Hypothalamus (tissue), 51 donors: ENCODE results near the gene ERP29.
"Not testable (repeated sequence)": the region's sequence is repeated elsewhere in the genome, so short reads cannot be mapped to it uniquely, and the experiment has no call there.

ENCODE experiments used
- DNase-seq, 51 donors: peaks; one replicate each; lab custom pipeline; 2025; lab: John Stamatoyannopoulos, UW

Gene ERP29

GRCh38 chr12:112012775-112013600 lies at the start of gene ERP29, which contains the start of gene TMEM116:
TSS of gene ERP29 (plus strand) at chr12:112013426. CDS start at chr12:112013466, 40 bp downstream.
TSS of gene TMEM116 (minus strand) at chr12:112013165. CDS start at chr12:112005270, 7,895 bp downstream.
- peak; percentile 94 to 100 (median 98) for DNase-seq

GRCh38 chr12:111964935-111965334 lies 48.3 kb upstream of the ERP29 start:
- no peak for DNase-seq

GRCh38 chr12:111971800-111972199 lies 41.4 kb upstream of the ERP29 start:
- DNase-seq = no peak

- DNase-seq = no peak
Observed at GRCh38 chr12:111975161-111975931, 37.9 kb upstream of the ERP29 start.

- DNase-seq = no peak
Observed at GRCh38 chr12:111976291-111976690, 36.9 kb upstream of the ERP29 start.

GRCh38 chr12:111976860-111977259 lies 36.4 kb upstream of the ERP29 start:
- DNase-seq = no peak

GRCh38 chr12:111978545-111978944 lies 34.7 kb upstream of the ERP29 start:
- no peak for DNase-seq

- DNase-seq = no peak
Observed at GRCh38 chr12:111980598-111980997, 32.6 kb upstream of the ERP29 start.

- DNase-seq = no peak
Observed at GRCh38 chr12:111981987-111982386, 31.2 kb upstream of the ERP29 start.

- DNase-seq = no peak
Observed at GRCh38 chr12:111984820-111985219, 28.4 kb upstream of the ERP29 start.

- DNase-seq = no peak
Observed at GRCh38 chr12:111991535-111991934, 21.7 kb upstream of the ERP29 start.

- no peak for DNase-seq
Observed at GRCh38 chr12:111991946-111992345, 21.3 kb upstream of the ERP29 start.

- DNase-seq = no peak
Observed at GRCh38 chr12:111992464-111992863, 20.8 kb upstream of the ERP29 start.

GRCh38 chr12:111993292-111994150 lies 19.7 kb upstream of the ERP29 start:
- no peak for DNase-seq

GRCh38 chr12:111994211-111995111 lies 18.8 kb upstream of the ERP29 start:
- DNase-seq = not testable (repeated sequence)

GRCh38 chr12:111995782-111996480 lies 17.3 kb upstream of the ERP29 start:
- DNase-seq = no peak

- DNase-seq = no peak
Observed at GRCh38 chr12:111997300-111997699, 15.9 kb upstream of the ERP29 start.

GRCh38 chr12:111998015-111998414 lies 15.2 kb upstream of the ERP29 start:
- no peak for DNase-seq

GRCh38 chr12:111999129-111999528 lies 14.1 kb upstream of the ERP29 start:
- not testable (repeated sequence) for DNase-seq
